Panc1 (cell line): ENCODE data around the gene SERPINE2.

Experiments used
- POLR2AphosphoS5 ChIP-seq: IDR thresholded peaks from 2 replicates; pipeline ENCODE4 v1.6.1; 2012; ENCODE audit warnings: mild to moderate bottlenecking, low read depth, low read length, moderate library complexity
- SIN3A ChIP-seq: IDR thresholded peaks from 2 replicates; pipeline ENCODE4 v1.6.1; 2012; ENCODE audit warnings: low read depth, mild to moderate bottlenecking, low read length, moderate library complexity, borderline replicate concordance; ENCODE audit not compliant: insufficient read depth
- TF ChIP-seq, protein P1 (sequence below): fragments of 450-650 bp; IDR thresholded peaks from 2 replicates; pipeline ENCODE4 v1.5.1; 2017; ENCODE audit warnings: mild to moderate bottlenecking

DNA sequence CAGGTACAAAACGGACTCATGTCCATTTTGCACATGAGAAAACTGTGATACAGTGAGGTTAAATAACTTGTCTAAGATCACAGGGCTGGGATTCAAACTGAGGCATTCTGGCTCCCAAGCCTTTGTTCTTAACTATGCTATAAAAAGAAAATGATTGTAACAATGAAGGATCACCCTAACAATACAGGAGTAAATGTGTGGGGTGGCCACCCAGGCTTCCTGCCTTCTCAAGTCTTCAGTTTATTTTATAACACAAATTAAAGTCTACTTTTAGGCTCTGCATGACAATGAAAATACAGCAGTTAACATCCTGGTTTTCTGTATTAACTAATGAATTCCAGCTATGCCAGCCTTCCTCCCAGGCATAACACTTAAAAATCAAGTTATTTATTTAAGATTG is 101.6 kb downstream of the SERPINE2 start:
- TF ChIP-seq, protein P1, sequence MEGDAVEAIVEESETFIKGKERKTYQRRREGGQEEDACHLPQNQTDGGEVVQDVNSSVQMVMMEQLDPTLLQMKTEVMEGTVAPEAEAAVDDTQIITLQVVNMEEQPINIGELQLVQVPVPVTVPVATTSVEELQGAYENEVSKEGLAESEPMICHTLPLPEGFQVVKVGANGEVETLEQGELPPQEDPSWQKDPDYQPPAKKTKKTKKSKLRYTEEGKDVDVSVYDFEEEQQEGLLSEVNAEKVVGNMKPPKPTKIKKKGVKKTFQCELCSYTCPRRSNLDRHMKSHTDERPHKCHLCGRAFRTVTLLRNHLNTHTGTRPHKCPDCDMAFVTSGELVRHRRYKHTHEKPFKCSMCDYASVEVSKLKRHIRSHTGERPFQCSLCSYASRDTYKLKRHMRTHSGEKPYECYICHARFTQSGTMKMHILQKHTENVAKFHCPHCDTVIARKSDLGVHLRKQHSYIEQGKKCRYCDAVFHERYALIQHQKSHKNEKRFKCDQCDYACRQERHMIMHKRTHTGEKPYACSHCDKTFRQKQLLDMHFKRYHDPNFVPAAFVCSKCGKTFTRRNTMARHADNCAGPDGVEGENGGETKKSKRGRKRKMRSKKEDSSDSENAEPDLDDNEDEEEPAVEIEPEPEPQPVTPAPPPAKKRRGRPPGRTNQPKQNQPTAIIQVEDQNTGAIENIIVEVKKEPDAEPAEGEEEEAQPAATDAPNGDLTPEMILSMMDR, result no peak
- no peak for TF ChIP-seq SIN3A
- no peak for TF ChIP-seq POLR2AphosphoS5
